Adrenal gland (tissue), 12 donors: ENCODE measurements around the gene FCRLA. TPM values are rescaled to one million over a fixed set of nuclear protein-coding genes. Genes with fewer than 3 reads are reported as not detected.
A peak's percentile ranks its signal among the peaks of the same experiment; 100 is the strongest.

Experiments
- DNase-seq, 7 donors: peaks; one replicate each; pipeline ENCODE4 v3.0.0-alpha.2; 2019 to 2020
- H3K27ac ChIP-seq, 5 donors: fragments of 200-600 bp; sonication (generic) in 4 of 5; 1 replicate in 3 of 5; 2 replicates in 2 of 5; pipeline versions ENCODE4 v1.5.1 to v1.8.0; 2016 to 2020; ENCODE audit warnings: mild to moderate bottlenecking in 1 of 5
- H3K27me3 ChIP-seq: fragments of 200-600 bp; 2 replicates; pipeline ENCODE4 v1.8.0; 2021
- H3K36me3 ChIP-seq, 2 donors: fragments of 200-600 bp; replicated peaks in 1 of 2; 1 replicate in 1 of 2; 2 replicates in 1 of 2; pipeline versions ENCODE4 v1.5.1 to v1.8.0; 2018 to 2022
- H3K4me1 ChIP-seq, 2 donors: fragments of 200-600 bp; replicated peaks in 1 of 2; 1 replicate in 1 of 2; 2 replicates in 1 of 2; pipeline versions ENCODE4 v1.5.1 to v1.8.0; 2018 to 2021
- H3K4me3 ChIP-seq, 4 donors: fragments of 200-600 bp; sonication (generic) in 3 of 4; one replicate each; pipeline ENCODE4 v1.5.1; 2016 to 2018
- H3K9me3 ChIP-seq, 3 donors: fragments of 200-600 bp; sonication (generic) in 1 of 3; replicated peaks in 1 of 3; 1 replicate in 2 of 3; 2 replicates in 1 of 3; pipeline versions ENCODE4 v1.5.1 to v1.8.0; 2016 to 2021
- POLR2A ChIP-seq, 2 donors: fragments of 450-650 bp; IDR thresholded peaks; one replicate each; pipeline ENCODE4 v1.6.1; 2017; ENCODE audit warnings: antibody characterized with exemption in 2 of 2, mild to moderate bottlenecking in 2 of 2, moderate library complexity in 1 of 2
- WGBS, 4 donors: extraction: QIAGEN DNeasy Blood & Tissue Kit in 2 of 4; methylation state at CpG; one replicate each; pipeline versions ENCODE4 v1.1.5 to v1.1.7; 2013 to 2017; 5-methylcytosine and 5-hydroxymethylcytosine counted together
- intact Hi-C, 2 donors: fragments of 100-400 bp; cut with DNase I; formaldehyde crosslinking; loops; one replicate each; pipeline versions ENCODE4 v1.14.1 to v1.15.0; 2022 to 2023
- polyA plus RNA-seq, 3 donors: library from polyadenylated mRNA; stranded (reverse); fragments of 200-250 nt in 2 of 3; fragments of 350-450 nt in 1 of 3; fragmentation: Illumina TruSeq in 1 of 3; extraction: RNeasy Lipid Tissue Mini Kit (QIAGEN cat#74804) in 1 of 3; gene quantifications; one replicate each; pipeline ENCODE4 v1.2.3, GENCODE V29; 2013 to 2014
- total RNA-seq, 9 donors: library from RNA; depleted of rRNA in 4 of 9; stranded (reverse); fragments of >200 nt in 4 of 9; fragments of 120-200 nt in 1 of 9; fragmentation: NEBNext Ultra II Directional in 1 of 9; extraction: Animal tissue kit (Norgen Biotek cat#: 25700) in 1 of 9; gene quantifications; one replicate each; pipeline versions ENCODE4 v1.1.0 to v1.2.4, GENCODE V29; 2013 to 2023
- TF ChIP-seq, protein P1 (sequence below), 6 experiments: fragments of 450-650 bp in 4 of 6; fragments of 200-600 bp in 2 of 6; sonication (generic) in 1 of 6; IDR thresholded peaks; 1 replicate in 5 of 6; 2 replicates in 1 of 6; pipeline versions ENCODE4 v1.5.1 to v1.8.0; 2016 to 2021; ENCODE audit warnings: antibody characterized with exemption in 6 of 6, mild to moderate bottlenecking in 2 of 6, moderate library complexity in 1 of 6
- donor health status: healthy with polysubstance abuse.
- donor health status: Bipolar disorder and iron deficiency.
- donor health status: DM: yes; HTN: yes; CAD: no.
- donor health status: DM: no; HTN: no; CAD: no.
- donor health status: DM: no; HTN: no; CAD: no.
- donor health status: DM: yes; HTN: yes; CAD: no.

FCRLA gene
- total and polyA plus RNA-seq, 12 donors, result 0.03 to 28.0 (median 0.22) TPM; not detected in 6

DNA sequence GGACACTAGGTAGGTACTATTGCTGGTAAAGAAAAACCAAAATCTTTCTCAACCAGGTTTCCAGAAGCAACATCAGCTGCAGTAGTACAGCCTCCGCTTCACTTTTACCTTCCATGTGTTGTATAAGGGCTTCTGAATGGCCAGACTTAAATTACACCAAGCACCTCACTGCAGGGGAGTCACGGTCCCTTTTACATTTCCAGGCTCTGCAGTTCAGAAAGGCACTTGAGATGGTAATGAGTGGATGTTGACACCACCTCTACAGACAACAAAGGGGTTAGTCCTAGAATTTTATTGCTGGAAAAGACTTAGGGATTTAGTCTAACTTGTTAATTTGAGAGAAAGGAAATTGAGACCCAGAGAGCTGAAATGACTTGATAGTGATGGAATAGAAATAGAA, 30.6 kb downstream of the FCRLA start:
- Histone ChIP-seq H3K4me3 (no peak overlapping the region), H3K36me3 (no peaks in the 10 kb centered on the region), H3K4me1 (peaks cover 0 to 11% of the 10 kb centered on the region in 2 donors), H3K27me3 (peaks cover 4% of the 10 kb centered on the region), H3K27ac (no peak overlapping the region), H3K9me3 (no peaks in the 10 kb centered on the region)
- 69 to 90% (median 75%) methylated on average over 2 of the region's 2 CpGs for WGBS, 4 donors
- no peak for TF ChIP-seq POLR2A (IDR thresholded peaks at IDR 0.05)
- TF ChIP-seq, protein P1, sequence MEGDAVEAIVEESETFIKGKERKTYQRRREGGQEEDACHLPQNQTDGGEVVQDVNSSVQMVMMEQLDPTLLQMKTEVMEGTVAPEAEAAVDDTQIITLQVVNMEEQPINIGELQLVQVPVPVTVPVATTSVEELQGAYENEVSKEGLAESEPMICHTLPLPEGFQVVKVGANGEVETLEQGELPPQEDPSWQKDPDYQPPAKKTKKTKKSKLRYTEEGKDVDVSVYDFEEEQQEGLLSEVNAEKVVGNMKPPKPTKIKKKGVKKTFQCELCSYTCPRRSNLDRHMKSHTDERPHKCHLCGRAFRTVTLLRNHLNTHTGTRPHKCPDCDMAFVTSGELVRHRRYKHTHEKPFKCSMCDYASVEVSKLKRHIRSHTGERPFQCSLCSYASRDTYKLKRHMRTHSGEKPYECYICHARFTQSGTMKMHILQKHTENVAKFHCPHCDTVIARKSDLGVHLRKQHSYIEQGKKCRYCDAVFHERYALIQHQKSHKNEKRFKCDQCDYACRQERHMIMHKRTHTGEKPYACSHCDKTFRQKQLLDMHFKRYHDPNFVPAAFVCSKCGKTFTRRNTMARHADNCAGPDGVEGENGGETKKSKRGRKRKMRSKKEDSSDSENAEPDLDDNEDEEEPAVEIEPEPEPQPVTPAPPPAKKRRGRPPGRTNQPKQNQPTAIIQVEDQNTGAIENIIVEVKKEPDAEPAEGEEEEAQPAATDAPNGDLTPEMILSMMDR (IDR thresholded peaks at IDR 0.05), result no peak
- DNase-seq, result no peak
- intact Hi-C loops, result loop anchor here in 1 of 2 donors (10.0 kb wide), 1 partner anchor 253 kb away; no protein-coding TSS in a partner anchor

DNA sequence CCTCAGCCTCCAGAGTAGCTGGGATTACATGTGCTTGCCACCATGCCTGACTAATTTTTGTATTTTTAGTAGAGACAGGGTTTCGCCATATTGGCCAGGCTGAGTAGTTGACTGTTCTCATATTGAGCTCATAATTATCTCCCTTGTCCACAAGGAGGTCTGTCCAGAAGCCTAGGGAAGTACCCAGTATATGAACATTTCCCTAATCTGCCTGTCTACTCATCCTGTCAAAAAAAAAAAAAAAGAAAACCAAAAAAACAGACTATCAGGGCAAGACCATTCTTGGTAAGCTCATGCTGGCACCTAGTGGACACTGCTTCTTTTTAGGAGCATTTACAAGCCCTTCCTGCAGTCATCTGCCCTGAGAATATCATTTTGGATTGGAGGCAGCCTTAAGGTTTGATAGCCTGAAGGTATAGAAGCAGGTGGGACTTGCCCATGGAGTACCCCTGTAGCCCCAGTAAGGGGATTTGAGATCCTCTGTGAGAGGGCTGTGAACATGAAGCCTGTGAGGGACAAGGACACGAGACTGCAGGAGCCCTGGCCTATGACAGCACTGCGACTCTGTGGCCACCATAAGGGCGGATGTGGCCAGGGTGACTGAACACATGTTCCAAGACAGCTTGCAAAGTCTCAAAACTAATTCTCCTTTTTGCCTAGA, 31.7 kb downstream of the FCRLA start:
- peak in 6 of 7 donors; percentile 36 to 71 (median 46) for DNase-seq
- peak in 1 of 2 donors; percentile 16 for TF ChIP-seq POLR2A (IDR thresholded peaks at IDR 0.05)
- TF ChIP-seq, protein P1 (IDR thresholded peaks at IDR 0.05), result peak in 5 of 6 experiments; percentile 30 to 70 (median 45)
- WGBS, 4 donors, result 69 to 81% (median 74%) methylated on average over 3 to 4 of the region's 4 CpGs
- Histone ChIP-seq H3K27ac (peak overlapping the region in 2 of 5 donors; percentile 47 to 65), H3K4me1 (peaks cover 0 to 11% of the 10 kb centered on the region in 2 donors), H3K36me3 (no peaks in the 10 kb centered on the region), H3K27me3 (peaks cover 4% of the 10 kb centered on the region), H3K9me3 (no peaks in the 10 kb centered on the region), H3K4me3 (no peak overlapping the region)
- intact Hi-C loops, result loop anchor here in 1 of 2 donors (10.0 kb wide), 1 partner anchor 254 kb away; no protein-coding TSS in a partner anchor

DNA sequence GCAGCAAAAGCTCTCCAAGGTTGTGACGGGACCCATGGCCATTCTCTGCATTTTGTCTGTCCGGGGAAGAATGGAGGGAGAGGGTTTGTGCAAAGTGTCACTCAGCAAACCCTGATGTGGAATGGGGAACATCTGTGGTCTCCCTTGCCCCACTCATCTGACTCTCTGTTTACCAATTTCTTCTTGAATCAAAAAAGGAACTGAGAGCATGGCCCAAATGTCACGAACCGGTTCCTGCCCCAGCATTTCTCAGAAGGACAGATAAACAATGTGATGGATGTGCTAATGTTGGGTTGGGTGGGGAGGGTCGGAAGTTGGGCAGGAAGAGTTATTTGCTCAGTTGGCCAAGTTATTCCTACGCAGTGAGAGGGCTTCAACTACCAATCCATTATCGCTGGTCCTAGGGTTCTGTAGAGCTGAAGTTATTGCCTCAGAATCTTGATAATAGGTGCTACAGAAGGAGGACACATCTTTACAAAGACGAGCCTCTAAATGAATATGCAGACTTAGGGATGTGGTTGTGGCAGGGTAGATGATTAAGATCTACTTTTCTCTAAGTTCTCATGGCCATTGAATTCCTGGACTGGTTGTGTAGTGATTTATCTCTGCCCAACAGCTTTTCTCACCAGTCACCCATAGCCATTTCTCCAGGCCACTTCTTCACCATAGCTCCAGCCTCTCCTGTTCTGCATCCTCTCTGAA, 33.0 kb downstream of the FCRLA start:
- Histone ChIP-seq H3K4me1 (peaks cover 0 to 11% of the 10 kb centered on the region in 2 donors), H3K27ac (peak overlapping the region in 3 of 5 donors; percentile 16 to 65 (median 58)), H3K27me3 (no peaks in the 10 kb centered on the region), H3K4me3 (no peak overlapping the region), H3K9me3 (no peaks in the 10 kb centered on the region), H3K36me3 (no peaks in the 10 kb centered on the region)
- intact Hi-C loops, result loop anchor here (10.0 kb wide), 2 partner anchors 175 to 255 kb away; no protein-coding TSS in a partner anchor
- WGBS, 4 donors, result 39 to 69% (median 50%) methylated on average over 8 of the region's 8 CpGs
- TF ChIP-seq, protein P1 (IDR thresholded peaks at IDR 0.05), result no peak
- no peak for TF ChIP-seq POLR2A (IDR thresholded peaks at IDR 0.05)
- peak in 4 of 7 donors; percentile 25 to 67 (median 44) for DNase-seq

DNA sequence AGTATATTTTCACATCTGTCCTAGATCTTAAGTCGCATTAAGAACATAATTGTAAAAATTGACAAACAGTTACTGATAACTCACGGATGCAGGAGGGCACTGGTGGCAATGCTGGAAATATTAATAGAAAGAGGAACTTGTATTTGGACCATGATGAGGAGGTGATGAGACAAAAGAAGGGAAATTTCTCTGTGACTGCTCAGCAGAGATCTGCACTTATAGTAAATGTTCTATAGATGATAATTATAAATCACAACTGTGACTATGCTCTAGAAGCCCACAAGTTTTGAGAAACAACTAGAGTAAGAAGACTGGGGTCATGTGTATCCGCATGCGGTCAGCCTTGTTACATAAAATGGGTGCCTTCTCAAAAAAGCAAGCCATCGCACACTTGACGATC, 33.9 kb downstream of the FCRLA start:
- Histone ChIP-seq H3K9me3 (no peaks in the 10 kb centered on the region), H3K27me3 (no peaks in the 10 kb centered on the region), H3K27ac (peak overlapping the region in 2 of 5 donors; percentile 26 to 58), H3K4me1 (peaks cover 0 to 11% of the 10 kb centered on the region in 2 donors), H3K4me3 (no peak overlapping the region), H3K36me3 (no peaks in the 10 kb centered on the region)
- intact Hi-C loops, result loop anchor here (10.0 kb wide), 2 partner anchors 176 to 256 kb away; no protein-coding TSS in a partner anchor
- 56 to 74% (median 68%) methylated on average over 6 of the region's 6 CpGs for WGBS, 4 donors
- DNase-seq, result no peak
- TF ChIP-seq, protein P1 (IDR thresholded peaks at IDR 0.05), result no peak
- no peak for TF ChIP-seq POLR2A (IDR thresholded peaks at IDR 0.05)
